GM11168 (cell line): ENCODE results near the gene ELP4.
"Not testable (repeated sequence)": the region's sequence is repeated elsewhere in the genome, so short reads cannot be mapped to it uniquely, and the experiment has no call there.

ENCODE experiments used
- in situ Hi-C: fragments of 300-500 bp; cut with MboI; formaldehyde crosslinking; loops from one replicate; pipeline ENCODE4 v1.12.0; 2022; ENCODE audit warnings: low sequenced_read_pairs; ENCODE audit not compliant: unreplicated experiment

Gene ELP4

DNA sequence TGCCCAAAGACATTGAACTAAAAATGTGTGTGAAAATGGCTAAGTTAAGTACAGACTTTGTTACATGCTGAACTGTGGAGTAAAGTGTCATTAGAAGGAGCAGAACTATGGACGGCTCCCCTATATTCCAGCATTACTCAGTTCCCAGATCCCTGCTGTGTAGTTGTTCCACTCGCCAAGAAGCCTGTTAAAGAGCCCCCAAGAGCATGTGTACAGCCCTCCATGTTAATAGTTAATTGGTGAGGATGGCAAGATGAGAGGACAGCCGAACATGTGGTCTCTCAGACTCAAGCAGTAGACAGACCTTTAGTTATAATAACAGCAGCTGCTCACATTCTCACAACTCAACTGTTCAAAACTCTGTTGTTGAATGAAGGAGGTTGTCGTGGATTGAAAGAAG is 127.4 kb downstream of the ELP4 start:
- in situ Hi-C loops: loop anchor here (25.0 kb wide), 1 partner anchor 325 kb away; no protein-coding TSS in a partner anchor

DNA sequence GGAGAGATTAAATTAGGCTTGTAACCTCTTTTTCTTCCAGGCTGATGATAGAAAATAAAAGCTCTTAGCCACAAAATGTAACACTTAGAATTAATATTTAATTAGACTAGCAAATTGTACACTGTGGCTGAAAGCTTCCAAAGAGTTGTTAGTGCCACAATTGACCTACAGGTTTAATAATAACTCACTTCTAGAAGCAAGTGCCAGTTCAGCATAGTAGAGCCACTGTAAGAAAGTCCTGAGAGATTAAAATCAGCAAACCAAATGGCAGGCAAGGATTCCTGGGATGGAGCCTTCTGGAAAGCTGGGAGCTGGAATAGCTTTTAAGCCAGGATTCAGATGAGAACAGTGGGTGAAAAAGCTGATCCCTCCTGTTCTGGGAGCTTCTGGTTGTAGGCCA is 131.0 kb downstream of the ELP4 start:
- in situ Hi-C loops: loop anchor here (25.0 kb wide), 1 partner anchor 322 kb away; no protein-coding TSS in a partner anchor

DNA sequence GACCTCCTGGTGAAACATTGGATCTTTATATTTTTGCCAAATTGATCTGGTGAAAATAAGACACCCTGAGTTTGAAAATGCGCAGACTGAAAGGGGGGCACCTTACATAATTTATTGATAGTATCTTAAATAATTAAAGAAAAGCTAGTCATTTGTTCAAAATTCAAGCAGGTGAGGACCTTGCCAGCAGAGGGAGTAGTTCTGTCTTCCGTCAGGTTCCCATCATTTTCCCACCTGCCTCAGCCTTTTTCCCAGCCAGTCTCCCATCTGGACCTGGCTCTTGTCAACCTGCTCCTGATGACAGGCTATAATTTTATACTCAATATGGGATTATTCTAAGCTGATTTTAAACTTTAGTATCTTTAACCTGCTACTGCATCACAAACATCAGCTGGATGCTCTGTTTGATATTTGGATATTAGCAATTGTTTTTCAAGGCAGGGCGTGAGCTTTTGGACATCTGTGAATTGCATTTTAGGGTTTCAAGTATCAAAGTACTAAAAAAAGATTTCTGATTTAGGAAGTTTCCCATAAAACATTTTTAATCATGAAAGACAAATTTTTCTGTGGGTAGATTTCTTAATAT is 132.0 kb downstream of the ELP4 start:
- in situ Hi-C loops: loop anchor here (25.0 kb wide), 1 partner anchor 321 kb away; no protein-coding TSS in a partner anchor

DNA sequence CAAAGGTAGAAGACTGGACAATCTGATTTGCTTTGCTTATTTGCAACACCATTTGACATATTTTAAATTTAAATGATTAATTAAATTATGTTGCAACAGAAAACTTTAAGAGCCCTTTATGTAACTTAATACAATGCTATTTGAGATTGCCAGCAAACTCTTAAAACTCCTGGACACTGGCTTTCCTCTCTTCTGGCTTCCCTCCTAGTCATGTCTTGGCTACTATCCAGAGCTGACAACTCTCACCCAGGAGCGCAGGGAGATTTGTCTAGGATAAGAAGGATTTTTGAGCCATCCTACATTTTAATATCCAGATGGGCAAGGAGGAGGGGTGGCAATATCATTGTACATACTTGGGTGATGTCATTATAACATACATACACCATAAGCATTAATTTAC is 134.3 kb downstream of the ELP4 start:
- in situ Hi-C loops: loop anchor here (25.0 kb wide), 1 partner anchor 318 kb away; no protein-coding TSS in a partner anchor

DNA sequence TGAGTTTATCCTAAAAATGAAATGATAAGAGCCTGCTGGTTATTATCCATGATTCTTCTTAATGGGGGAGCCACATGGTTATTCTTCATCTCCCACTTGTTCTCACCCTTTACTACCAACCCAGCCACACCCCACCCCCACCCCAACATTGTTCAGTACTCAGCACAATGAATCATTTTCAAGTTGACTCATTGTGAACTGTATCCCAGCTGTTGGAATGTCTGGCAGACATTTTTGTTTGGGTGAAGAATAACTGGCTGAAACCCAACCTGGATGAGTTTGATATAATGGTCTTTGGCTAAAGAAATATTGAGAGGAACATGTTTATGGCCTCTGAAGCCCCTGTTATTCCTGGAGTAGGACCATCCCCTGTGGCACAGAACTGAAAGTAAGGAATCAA is 136.2 kb downstream of the ELP4 start:
- in situ Hi-C loops: loop anchor here (25.0 kb wide), 1 partner anchor 317 kb away; no protein-coding TSS in a partner anchor

DNA sequence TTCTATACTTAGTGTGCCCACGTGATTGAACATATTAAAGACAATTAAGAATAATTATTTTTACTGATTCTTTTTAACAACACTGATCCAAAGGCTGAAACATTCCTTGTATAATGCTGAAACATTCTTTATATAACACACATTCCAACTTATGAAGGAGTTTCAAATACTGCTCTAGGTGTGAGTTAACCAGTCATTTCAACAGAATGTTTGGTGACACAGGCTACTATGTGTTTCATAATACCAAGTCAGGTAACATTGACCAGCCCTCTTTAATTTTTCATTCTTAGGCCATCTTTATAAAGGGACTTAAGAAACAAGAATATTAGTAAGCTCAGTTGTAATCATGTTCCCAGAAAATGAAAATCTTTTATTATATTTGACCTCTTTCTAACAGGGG is 136.6 kb downstream of the ELP4 start:
- in situ Hi-C loops: loop anchor here (25.0 kb wide), 1 partner anchor 316 kb away; no protein-coding TSS in a partner anchor

DNA sequence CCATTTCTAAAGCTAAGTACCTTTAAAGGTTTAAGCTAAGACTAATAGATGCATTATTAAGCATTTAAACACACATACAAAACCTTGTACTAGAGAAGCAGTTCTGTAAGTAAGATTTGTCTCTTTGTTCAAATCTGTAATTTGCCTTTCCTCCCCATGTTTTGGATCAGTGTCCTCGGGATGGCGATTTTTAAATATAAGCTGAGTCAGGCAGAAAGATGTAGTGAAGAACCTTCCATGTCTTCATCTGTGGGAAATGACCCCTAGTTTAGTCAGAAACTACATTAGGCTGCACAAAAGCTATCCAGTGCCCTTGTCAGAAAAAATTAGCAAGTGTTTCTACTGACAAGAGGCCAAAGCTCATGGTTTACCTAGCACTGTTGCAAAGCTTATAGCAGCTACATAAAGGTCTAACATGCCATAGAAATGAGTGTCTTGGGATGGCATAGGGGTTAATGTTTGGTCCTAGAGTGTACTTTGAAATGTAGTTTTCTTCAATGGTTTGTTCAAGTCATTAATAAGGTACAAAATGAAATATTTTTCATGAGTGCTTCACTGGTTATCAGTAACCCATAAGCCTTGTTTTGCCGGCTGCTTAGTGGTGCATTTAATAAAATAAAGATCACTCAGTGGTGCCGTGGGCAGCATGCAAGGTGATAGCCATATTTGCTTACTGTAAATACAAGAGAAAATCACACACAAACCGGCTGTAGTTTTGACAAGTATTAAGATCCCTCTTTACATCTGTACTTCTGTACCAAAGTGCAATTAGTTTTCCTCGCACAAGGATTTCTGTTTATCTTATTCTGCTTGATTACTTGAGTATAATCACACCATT is 139.8 kb downstream of the ELP4 start:
- in situ Hi-C loops: loop anchor here (25.0 kb wide), 1 partner anchor 313 kb away; no protein-coding TSS in a partner anchor

DNA sequence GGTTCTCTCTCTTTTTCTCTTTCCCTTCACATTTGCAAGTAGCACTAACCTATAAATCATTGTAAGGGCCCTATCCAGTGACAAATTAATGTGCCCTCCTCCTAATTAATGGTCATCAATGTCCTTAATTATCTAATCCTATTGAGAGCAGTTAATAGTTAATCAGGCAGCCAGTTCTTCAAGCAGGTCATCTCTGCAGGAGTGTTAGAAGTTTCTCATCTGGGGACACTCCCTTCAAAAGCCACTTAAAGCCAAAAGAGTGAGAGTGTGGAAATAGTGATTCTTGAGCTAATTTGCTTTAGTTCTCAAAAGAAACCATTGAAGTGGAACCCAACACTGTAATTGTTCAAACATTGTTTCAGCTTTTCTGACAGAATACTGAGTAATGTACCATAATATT is 141.6 kb downstream of the ELP4 start:
- in situ Hi-C loops: no loop called here

DNA sequence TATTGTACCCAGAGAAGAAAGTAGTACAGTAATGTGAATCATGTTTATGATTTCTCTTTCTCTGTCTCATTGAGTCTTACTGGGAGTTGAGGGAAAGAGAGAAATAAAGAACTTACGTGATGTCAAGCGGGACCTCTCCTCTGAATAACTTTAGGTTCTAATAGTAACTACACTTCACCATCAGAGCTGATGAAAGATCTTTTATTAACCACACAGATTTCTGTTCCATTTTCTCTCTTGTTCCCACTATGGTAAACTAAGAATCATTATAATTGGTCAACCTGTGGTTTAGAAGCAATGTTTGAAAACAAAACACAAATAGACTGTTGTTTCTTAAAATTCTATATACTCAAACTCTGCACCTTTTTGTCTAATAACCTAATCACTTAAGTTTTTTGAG is 142.3 kb downstream of the ELP4 start:
- in situ Hi-C loops: no loop called here

DNA sequence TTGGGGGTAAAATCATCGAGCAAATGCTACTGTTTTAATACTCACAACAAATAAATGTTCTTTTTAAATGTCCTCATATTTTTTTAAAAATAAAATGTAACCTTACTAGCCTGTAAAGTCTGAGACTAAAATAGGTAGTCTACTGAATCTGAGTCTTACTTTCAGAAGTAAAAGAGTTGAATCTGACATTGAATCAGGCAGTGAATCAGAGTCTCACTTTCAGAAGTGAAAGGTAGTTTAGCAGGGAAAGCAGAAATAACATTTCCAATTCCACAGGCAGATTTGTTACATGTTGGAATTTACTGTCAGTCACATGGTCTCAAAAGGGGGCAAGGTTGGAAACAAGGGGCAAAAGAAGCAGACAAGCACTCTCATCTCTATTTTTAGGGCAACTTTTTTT is 143.0 kb downstream of the ELP4 start:
- in situ Hi-C loops: no loop called here

DNA sequence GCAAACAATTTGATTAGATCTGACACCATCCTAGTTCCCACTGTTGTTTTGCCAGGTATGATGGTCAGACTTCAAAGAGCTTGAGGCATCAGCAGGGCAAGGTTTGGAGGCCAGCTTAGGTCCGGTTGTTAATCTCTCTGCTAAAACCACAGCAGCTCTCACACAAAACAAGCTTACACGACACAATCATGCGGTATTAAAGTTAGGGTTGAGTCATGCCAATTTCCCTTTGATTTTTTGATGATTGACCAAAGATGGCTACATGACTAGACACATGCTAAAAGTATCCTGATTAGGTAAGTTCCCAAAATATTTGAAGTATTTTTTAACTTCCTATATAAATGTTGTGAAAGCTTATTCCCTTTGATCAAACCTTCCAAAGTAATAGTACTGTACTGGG is 145.9 kb downstream of the ELP4 start:
- in situ Hi-C loops: no loop called here

DNA sequence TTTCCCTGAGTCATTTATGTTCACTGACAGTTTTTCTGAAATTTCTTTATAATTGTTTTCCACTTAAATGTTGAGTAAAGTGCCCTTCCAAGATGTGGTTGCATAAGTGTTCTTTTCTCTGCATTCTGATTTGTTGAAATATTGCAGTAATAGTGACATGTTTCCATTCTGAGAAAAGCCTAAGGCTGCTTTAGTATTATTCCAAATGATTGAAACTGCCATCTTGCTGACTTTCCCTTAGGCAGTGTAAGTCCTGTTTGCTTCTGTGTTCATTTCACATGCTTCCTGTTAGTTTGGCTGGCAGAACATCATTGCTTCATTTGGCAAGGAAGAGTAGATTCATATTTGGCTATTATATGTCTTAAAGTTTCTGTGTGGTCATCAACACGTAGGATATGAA is 146.5 kb downstream of the ELP4 start:
- in situ Hi-C loops: no loop called here

DNA sequence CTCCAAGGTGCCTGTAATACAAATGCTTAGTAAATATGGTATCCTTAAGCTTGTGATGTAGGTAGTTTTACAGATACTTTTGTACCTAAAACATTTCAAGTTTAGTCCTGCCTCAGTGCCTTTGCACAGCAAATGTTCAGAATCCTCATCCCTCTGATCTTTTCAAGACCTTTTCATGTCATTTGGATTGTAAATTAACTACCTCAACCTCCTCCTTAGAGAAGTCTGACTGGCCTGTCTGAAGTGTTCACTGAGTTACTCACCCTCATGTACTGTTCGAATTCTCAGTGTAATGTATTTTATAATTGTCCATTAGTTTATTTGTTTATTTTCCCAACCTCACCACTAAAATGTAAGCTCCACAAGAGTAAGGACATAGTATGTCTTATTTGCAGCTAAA is 147.5 kb downstream of the ELP4 start:
- in situ Hi-C loops: no loop called here

DNA sequence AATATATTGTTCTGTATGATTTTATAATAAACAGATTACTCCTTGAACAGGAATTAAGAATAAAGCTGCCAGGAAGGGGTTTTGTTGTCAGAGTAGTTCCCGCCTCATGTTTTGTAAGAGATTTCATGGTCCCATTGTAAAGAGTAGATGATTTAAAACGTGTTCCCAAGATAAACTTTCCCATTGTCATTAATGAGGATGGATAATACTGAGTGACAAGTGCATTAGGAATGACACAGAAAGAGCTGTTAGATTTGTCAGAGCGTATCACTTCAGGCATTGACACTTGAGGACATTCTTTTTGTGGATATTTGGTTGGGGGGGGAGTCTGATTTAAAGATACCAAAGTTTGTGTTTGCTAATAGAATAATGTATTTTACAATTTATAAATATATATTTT is 154.6 kb downstream of the ELP4 start:
- in situ Hi-C loops: no loop called here

DNA sequence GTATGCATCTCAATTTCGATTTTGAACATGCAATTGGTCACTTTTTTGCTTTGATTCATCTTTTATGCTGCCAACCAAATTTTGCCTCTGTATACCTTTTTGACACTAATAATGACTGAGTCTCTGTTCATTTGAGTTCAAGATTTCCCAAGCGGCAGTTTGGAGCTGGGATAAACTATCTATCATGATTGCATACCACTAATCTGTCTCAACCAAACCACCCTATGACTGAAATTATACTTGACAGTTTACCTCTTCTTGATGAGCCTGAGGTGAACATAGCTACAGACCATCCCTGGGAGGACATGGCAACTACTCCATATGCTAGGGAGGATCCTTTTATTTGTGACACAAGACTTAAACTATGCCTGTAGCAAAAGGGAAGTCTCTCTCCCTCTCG is 155.4 kb downstream of the ELP4 start:
- in situ Hi-C loops: no loop called here

DNA sequence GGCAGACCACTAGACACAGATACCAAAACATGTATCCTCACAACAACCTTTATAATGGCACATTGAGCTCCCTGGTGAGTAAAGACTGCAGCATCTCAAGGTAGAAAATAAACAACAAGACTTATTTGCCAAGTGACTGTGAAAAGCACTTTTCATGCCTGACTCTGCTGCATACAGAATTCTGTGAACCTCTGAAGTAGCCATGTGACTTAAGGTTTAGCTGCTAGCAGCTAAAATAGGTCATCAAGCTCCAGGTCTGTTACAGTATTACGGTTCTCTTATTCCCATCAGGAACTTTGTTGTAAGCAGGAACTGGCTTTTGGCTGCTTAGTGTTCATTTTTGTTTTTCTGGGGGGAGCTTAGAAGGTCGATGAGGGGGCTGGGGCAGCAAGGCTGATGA is 162.1 kb downstream of the ELP4 start:
- in situ Hi-C loops: no loop called here

DNA sequence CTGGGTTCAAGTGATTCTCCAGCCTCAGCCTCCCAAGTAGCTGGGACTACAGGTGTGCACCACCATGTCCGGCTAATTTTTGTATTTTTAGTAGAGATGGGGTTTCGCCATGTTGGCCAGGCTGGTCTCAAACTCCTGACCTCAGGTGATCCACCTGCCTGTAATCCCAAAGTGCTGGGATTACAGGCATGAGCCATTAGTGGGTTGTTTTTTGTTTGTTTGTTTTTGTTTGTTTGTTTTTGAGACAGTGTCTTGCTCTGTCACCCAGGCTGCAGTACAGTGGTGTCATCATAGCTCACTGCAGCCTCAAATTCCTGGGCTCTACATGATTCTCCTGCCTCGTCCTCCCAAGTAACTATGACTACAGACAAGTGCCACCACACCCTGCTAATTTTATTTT is 163.5 kb downstream of the ELP4 start:
- in situ Hi-C loops: not testable (repeated sequence)

DNA sequence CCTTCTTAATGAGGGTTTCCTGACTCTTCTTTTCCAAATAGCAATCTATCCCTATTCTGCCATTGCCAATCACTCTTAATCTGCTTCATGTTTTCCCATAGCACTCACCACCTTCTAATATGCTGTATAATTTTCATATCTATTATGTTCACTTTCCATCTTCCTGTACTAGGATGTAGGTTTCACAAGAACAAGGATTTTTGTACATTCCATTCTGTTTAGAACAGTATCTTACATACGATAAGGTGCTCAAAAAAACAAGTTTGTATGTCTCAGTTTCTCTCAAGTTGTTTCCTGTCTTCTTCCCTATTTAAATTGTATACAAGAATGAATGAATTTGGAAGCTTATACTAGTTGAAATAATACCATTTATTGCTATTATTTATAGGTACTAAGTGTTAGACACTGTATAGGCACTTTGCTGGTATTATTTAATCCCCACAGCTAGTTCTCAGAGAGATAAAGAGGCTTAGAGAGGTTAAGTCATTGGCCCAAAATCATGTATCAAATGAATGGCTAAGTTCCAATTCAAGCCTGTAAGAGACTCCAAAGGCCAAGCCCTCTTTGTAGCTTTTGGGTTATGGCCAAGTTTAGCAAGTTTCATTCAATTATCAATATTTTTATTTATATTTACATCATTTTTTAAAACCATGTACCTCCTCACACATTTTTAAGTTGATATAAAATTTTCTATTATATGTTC is 166.9 kb downstream of the ELP4 start:
- in situ Hi-C loops: no loop called here

DNA sequence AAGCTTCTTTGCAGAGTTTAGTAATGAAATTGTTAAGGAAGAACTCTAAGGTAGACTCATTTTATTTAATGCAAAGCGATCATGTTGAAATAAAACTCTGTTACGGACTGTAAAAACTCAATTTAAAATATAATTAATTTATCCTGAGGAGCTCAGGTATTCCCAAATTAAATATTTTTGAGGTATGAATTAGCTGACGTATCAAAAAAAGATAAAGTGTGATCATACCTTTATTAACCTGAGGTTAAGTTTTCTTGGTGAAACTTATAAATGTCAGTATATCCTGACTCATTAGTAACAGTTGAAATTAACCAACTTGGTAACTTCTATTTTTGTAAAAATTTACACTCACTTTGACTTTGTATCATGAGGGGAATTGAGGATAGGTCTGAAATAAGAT is 171.2 kb downstream of the ELP4 start:
- in situ Hi-C loops: no loop called here

DNA sequence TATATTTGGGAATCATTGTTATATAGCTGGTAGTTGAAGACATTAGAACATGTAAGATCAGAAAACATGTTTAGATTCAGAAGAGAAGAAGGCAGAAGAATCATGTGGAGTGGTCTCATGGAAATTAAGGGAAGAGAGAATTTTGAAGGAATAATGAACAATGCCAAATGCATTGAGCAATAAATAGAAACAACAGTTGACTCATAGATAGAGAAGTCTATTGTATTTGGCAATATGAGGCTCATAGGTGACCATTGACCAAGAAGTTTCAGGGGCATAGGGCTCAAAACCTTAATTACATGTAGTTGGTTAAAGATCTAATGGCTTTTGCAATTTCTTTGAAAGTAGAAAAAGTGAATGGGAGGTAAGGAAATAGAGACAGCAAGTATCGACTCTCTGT is 177.7 kb downstream of the ELP4 start:
- in situ Hi-C loops: no loop called here

DNA sequence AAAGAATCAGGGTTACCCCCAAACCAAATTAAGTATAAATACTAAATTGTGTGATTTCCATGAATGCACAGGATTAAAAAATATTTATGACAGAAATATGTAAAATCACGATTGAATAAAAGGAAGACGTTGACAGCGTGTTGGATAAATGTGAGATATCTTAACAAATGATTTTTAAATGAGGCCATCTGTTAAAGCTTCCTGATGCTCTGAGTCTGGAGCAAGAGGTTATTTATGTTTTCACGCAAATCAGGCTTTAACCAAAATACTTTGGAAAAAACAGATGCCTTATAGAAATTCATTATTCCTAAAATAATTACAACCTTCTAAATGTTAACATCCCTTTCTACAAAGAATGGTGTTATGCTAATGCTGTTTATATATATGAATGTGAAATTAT is 178.3 kb downstream of the ELP4 start:
- in situ Hi-C loops: no loop called here
